NCI-H2171 treated with DMSO at 0.1 percent for 48 hours (cell line): ENCODE results near the gene PDE6D.

Experiments
- DNase-seq: peaks from one replicate; lab custom pipeline; 2025; lab: John Stamatoyannopoulos, UW

The PDE6D gene

DNA sequence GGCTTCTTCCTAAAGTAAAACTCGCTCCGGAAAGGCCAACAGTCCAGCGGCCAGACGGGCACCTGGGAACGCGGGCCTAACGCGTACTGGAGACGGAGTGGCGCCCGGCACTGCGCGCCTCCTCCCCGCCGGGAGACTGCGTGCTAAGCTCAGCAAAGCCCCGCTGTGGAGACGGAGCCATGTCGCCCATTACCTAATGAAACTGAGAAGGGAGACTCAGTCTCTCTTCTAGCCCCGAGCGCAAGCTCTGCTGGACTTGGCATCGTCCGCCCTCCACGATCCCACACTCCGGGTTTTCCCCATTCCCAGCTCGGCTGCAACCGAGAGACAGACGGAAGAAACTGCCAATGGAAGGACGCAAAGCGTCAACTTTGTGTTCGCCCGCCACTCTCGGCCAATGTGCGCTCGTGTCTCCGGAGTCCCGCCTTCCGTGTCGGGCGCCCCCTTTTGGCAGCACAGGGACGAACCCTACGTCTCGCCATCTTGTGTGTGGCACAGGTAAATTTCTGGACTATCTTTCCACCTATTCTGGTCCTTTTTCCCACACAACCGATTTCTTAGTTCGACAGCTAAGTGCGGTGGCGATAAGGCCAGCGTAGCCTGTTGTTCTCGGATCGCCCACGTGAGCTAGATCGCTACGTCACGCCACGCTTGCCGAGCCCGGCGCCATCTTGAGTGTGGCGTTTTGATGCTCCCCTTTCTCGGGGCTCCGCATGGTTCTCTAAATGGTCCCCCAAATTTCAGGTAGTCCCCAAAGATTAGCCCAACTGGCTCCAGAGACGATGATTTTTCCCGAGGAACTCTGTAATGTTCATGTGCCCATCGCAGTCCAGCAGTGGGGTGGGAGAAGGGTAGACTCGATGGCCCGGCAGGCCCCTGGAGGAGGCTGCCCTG lies 74.1 kb downstream of the PDE6D start:
- peak; percentile 91 for DNase-seq

DNA sequence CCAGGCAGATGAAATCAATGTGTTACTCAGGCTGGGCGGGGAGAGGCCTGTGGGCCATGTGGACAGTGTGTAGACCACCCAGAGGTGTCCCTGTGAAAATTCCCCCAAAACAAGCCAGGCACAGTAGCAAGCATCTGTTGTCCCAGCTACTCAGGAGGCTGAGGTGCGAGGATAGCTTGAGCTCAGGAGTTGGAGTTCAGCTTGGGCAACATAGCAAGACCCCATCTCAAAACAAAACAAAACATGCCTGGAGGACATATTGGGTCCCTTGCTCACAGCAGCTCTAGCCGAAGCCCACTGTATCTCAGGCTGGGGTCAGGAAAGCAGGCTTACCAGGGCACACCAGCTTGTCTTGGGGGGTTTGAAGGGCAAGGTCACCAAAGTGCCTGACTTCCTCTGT lies 77.1 kb downstream of the PDE6D start:
- no peak for DNase-seq

DNA sequence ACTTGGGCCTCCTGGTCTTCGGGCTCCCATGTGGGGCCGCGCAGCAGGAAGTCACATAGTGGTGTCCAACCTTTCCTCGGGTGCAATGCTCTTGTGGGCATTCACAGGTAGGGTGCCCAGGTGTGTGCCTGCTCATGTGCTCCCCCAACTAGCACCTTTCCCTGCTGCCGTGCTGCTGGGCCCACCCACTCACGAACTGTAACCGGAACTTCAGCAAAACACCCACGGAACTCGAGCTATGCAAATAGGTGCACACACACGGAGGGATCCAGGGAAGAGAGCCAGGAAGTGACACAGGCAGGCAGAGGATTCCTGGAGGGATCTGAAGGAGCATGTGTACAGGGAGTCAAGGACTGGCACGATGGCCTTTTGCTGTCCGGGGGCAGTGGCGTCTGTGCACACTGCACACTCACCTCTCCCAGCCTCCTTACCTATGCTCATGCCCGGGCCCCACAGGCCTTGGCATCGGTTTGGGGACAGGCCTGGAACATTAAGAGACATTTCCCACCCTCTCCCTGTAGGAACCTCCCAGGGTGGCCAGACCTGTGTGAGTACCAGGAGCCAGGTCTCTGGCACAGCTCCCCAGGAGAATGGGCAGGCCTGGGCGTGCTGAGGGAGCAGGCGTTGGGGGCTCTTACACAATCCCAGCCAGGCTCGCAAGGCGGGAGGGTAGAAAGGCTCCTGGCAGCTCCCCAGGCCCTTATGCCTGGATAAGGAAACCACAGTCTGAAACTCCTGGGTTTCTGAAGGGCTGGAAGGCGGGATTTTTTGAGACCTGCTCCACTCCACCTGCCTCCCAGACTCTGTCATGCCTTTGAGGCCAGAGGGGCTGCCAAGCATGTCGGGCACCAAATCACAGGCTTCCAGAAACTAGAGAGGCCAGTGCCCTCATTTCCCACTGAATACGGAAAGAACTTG lies 79.4 kb downstream of the PDE6D start:
- DNase-seq: peak; percentile 88

DNA sequence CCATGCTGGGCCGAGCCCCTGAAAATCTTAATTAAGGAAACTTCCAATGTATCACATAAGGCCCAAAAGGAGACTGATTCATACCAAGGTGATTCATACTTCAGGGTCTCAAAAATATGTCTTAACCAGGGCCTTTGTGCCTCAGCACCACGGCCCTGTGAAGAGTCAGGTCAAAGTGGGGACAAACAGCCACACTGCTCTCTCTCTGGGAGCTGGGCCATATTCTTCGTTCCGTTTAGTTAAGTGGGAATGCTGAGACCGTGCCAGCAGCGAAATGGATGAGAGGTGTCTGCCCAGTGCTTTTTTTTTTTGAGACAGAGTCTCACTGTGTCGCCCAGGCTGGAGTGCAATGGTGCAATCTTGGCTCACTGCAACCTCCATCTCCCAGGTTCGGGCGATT lies 82.1 kb downstream of the PDE6D start:
- no peak for DNase-seq

DNA sequence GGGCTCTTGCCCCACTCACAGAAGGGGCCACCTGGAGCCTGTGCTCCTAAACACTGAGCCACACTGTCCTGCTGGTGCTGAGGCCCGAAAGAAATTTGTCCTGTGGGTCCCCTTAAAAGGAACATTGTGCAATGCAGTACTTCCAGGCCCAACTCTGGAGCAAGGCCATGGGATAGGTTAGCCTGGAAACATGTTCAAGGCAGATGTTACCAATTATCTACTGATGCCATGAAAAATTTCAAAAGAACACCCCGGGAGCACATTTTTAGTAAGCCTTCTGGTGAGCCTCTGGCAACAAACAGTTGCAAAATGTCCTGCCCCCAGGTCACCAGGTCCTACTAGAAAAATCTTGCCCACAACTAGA lies 85.1 kb downstream of the PDE6D start:
- no peak for DNase-seq

DNA sequence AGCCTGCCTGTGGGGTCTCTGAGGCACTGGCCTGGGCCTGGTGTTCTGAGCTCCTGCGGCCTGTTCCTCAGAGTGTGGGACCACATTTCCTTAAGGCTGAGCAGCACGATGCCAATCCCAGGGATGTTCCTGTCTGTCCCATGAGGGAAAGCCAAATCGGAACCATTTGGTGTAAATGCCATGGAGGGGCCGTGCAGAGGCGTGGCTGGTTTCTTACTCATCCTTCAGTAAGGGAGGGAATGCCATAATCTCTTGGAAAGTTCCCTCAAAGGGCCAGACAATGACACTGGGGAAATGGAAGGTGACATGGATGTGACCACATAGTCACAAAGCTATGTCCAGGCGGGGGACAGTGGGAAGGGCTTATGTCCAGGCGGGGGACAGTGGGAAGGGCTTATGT lies 87.1 kb downstream of the PDE6D start:
- no peak for DNase-seq

DNA sequence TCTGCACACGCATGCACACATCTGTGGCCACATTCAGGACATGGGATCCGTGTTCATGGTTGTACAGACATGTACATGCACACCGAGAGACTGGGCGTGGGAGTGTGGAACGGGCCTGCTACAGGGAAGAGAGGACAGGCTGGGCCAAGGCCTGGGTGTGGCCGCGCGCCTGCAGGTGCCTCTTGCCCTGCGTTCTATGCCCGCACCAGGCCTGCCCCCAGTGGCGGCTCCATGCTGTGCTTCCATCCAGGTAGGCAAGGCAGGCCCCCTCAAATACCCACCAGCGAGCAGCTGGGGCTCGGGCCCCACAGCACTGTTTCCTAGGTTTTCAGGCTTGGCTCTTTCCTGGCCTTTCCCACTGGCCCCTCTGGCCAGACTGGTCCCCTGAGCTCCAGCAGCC lies 88.2 kb downstream of the PDE6D start:
- DNase-seq: no peak

DNA sequence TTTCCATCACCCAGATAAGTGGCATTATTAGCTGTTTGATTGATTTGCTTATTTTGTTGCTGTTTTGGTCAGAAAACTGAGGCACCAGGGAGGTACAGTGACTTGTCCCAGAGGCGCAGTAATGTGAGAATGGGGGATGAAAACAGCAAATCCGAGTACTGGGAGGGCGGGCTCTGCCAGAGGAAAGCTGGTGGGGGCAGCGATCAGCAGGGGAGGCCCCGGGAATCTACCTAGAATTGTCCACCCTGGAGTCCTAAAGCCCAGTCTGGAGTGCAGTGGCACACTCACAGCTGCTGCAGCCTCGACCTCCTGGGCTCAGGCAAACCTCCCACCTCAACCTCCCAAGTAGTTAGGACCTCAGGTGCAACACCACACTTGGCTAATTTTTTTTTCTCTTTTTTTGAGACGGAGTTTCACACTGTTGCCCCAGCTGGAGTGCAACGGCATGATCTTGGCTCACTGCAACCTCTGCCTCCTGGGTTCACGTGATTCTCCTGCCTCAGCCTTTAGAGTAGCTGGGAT lies 89.8 kb downstream of the PDE6D start:
- no peak for DNase-seq

DNA sequence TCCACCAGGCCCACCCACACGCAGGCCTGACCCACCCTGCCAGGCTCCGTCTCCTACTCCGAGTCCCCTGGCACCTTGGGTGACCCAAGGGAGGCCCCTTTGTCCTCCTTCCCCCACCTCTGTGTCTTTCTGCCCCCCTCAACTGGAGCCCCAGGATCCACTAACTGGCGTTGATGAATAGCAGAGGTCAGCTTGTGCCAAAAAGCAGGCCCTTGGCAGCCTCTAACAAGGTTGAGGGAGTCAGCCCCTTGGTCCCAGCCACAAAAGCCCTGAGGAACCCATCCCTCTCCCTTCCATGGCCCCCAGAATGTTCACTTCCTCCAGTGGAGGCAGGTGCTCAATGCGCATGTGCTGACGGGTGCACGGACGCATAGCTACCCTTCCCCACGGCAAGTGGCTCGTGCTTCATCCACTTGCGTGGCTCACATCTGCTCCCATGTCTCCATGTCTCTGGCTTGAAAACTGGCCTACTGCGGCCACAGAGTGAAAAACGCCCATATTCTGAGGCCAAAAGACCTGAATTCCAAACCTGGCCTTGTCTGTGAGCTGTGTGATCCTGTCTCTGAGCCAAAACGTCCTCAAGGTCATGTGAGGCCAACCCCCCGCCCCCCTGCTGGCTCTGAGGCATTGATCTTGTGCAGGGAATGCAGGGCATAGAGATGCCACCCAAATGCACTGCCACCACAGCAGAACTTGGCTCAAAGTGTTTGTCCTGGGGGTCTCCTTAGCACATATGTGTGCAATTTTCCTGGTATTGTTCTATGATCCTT lies 91.8 kb downstream of the PDE6D start:
- no peak for DNase-seq

DNA sequence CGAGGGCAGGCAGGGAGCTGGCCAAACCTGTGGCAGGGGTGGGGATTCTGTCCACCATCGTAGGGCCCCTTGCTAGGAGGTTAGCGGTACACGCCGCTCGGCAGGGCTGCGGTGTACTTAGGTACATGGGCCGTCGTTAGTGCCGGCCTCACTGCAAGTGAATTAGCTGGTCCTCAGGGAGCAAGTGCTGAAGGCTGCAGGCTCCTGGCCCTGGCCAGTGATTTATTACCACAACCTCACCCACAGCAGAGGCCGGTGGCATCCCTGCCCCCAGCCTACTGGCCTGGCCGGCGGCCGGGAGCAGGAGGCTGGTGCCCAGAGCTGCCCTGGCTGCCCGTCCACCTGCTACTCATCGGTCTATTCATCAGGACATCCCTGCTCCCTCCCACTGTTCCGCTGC lies 92.4 kb downstream of the PDE6D start:
- no peak for DNase-seq

DNA sequence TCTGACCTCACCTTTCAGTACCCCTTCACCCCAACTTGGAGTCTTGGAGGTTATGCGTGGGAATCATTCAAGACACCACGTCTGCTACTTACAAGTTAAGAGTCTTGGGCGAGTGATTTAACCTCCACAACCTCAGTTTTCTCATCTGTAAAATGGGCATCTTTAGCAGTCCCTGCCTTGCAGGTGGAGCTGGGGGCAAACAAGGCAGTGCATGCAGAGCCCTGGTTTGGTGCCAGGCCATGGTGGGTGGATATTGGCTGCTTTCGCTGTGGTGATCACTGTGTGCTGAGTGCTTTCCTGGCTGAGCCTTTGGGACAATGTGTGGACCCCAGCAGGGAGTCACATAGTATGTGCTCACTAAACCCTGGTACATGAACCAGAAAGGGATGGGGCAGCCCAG lies 93.1 kb downstream of the PDE6D start:
- no peak for DNase-seq

DNA sequence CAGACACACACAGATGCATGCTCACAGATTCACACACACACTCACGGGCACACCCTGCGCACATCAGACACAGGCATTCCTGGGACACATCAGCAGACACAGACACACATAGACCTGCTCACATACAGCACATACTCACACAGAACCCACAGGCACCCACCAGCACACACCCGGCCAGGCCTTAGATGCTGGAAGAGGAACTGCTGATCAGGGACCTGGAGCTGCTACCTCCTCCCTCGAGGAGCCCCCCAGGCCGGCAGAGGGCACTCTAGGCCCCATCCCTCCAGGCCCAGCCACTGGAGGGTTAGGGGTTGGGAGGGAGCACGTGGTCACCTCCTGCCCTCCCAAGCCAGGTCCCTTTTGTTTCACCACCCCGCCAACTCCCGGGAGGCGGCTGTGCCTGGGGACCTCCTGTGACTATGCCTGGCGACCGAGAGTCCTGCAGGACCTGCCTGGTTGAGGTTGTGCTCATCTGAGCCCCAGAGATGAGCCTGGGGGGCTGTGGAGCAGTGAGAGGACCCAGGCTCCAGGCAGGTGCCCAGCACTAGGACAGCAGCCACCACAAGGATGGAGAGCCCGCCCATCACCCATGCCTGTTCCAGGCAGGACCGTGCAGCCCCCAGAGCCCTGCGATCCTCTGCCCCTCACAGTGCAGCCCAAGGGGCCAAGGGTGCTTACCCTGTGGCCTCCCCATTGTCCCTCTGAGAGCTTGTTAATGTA lies 93.8 kb downstream of the PDE6D start:
- peak; percentile 32 for DNase-seq

DNA sequence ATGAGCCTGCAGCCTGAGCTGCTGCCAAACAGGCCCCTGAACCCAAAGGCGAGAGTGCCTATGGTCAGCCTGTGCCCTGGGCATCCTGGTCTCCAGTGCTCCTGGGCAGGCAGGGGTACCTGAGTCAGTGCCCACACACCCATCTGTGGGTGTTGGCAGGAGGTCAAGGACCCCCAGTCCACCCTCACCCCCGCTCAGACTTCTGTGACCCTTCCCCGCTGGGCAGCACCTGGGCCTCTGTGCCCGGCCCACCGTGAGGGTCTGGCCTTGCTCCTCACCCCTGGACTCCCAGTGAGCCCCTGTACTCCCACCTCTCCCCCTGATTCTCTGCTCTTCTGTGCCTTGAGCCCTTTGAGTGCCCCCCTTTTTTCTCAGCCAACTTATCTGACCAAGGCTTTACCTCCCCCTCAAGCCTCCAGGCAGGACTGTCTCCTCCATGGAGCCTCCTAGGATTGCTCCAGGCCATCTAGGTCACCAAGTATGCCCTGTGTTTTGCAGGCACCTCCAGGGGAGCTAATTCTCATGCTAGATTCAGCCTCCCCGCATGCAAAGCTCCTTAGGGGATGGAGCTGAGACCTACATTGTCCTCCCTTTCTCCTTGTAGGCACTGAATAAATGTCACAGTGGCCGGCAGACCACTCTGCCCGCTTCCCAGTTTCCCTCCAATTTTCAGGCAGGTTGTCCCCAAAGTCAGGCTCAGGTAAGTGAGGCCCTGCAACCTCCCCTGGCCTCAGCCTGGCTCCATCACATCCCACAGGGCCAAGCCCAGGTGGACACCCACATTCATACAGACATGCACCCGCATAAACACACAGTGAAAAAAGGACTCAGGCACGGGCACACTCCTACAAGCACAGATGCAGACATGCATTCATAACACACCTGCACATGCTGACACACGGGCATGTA lies 94.6 kb downstream of the PDE6D start:
- no peak for DNase-seq

DNA sequence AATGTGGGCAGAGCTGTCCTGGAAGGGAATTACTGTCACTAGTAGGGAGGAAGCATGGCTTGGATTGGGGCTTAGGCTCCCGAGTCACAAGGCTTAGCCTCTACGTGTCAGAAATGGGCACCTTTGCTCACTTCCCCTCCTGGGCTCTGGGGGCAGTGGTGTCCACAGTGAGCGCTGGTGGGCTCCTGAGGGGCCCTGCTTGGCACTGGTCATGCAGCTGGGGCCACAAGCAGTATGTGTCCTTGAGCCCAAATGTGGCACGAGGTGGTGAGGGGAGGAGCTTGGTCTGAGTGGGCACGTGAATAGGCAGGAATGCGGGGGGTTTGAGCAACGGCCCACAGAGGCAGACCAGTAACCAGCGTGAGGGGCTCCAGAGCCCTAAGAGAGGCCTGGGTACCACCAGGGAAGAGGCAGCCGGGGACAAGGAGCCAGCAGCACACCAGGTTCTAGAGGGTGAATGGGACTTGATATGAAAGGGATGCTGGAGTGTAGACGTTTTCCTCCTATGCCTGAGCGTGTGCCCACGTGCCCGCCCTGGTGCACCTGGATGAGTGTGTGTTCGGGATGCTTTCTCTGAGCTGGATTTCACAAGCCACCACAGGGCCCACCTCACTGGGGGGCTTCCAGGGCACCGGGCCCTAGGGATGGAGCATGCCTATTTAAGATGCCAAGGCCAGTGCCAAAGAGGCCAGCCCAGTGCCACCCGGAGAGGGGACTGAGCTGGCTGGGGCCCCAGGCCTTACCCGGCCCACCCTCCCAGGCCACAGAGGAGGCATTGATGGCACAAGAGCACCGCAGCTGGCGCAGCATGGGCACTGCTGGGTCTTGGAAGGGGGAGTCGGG lies 95.5 kb downstream of the PDE6D start:
- no peak for DNase-seq

DNA sequence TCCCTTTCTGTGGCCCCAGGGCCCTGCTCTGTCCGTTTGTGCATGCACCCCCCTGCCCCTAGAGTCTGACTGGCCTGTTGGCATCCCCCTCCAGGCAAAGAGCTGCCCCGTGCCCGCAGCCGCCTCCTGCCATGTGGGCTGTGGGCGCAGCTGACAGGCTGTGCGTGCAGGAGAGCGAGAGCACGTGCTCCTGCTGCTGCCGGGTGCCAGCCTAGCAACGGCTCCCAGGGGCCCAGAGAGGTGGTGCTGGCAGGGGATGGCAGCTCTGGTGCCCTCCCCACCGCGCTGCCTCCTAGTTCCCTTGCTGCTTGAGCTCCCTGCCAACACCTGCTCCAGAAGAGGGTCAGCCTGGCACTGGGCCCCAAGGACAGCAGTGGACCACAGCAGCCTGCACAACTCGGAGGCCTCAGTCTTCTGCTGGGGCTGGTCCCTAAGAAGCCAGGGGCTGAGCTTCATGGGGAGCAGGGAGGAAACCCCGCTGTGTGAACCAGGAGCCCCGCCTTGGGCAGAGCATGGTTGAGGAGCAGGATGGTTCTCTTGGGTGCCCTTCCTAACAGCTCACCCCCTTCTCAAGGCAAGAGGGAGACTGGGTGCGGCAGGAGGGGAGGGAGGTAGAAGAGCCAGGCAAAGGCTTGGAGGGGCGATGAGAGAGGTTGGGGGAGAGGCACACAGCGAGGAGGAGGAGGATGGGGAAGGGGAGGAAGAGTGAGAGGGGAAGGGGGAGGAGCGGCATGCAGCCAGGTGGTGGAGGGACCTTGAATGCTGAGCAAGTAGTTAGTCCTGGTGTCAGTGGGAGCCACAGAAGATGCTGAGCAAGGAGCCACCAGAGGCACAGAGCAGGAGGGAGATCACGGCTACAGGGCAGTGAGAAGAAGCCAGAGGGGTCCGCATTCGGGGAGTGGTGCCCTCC lies 96.5 kb downstream of the PDE6D start:
- peak; percentile 75 for DNase-seq

DNA sequence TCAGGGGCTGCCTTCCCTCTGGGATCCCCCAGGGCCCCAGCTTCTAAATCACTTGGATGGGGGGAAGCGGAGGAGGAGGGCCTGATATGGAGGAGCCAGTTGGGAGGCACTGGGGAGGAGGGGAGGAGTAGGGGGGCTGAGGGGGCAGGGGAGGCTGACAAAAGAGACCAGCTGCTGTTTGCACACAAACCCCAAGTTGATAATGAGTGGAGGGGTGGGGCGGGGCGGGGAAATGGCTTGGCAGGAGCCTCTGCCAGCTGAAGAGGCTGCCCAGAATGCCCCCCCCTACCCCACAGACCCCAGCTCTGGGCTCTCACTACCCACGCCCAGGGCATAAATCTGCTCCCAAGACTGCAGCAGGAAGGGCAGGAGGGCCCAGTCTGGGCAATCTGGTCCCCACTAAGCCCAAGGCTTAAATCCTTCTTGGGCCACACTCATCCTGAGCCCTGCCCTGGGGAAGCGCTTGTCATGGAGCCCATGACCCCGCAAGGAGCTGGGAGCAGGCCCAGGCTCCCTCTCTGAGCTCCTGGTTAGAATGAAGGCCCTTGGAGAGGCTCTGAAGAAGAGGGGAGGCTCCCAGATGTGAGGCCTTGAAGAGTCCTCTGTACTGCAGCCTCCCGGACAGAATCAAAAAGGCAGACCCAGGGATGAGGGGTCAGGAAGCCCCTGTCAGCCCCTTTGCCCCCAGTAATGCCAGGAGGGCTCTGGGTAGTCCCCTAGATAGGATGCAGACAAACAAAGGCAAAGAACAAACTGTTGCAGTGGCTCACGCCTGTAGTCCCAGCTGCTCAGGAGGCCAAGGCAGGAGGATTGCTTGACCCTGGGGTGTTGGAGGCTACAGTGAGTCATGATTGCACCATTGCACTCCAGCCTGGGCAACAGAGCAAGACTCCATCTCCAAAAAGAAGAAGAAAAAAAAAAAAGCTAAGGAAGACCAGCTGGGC lies 97.5 kb downstream of the PDE6D start:
- peak; percentile 80 for DNase-seq

DNA sequence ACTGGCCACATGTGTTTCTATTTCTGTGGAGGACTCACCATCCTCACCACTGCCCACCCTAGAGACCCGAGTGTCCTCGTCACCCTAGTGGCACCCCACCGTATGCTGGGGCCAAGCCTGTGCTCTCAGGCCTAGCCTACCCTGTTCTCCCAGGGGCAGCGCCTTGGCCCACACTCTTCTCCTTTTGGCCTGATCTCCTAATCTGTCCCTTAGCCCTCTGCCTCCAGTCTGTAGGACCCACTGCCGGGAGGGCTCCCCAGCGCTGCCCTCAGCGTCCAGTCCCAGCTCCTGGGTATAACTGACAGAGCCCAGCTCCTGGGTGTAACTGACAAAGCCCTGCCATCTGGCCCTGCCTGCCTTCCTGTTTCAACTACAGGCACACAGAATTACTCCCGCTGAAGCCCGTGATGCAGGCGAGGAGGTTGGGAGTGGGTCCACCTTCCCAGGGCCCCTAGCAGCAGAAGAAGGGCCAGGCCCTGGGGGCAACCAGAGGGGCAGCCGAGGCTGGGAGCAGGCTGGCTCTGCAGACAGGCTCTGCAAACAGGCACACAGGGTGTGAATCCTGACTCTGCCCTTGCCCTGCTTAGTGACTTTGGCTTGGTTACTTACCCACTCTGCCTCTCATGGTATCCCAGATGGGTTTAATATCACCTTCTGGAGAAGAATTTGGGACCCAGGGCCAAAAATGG lies 98.3 kb downstream of the PDE6D start:
- DNase-seq: peak; percentile 64
